ENCODE measurements around the gene NOL3.

- TF ChIP-seq, protein P1, sequence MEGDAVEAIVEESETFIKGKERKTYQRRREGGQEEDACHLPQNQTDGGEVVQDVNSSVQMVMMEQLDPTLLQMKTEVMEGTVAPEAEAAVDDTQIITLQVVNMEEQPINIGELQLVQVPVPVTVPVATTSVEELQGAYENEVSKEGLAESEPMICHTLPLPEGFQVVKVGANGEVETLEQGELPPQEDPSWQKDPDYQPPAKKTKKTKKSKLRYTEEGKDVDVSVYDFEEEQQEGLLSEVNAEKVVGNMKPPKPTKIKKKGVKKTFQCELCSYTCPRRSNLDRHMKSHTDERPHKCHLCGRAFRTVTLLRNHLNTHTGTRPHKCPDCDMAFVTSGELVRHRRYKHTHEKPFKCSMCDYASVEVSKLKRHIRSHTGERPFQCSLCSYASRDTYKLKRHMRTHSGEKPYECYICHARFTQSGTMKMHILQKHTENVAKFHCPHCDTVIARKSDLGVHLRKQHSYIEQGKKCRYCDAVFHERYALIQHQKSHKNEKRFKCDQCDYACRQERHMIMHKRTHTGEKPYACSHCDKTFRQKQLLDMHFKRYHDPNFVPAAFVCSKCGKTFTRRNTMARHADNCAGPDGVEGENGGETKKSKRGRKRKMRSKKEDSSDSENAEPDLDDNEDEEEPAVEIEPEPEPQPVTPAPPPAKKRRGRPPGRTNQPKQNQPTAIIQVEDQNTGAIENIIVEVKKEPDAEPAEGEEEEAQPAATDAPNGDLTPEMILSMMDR (IDR thresholded peaks at IDR 0.05): no peak
- peak; percentile 67 for TF ChIP-seq POLR2A (IDR thresholded peaks at IDR 0.05)
Measured at GRCh38 chr16:67191995-67192681, 21.8 kb downstream of the NOL3 start, which contains the start of gene E2F4.

Measured in right lobe of liver (tissue), 4 donors.